HG03457 (cell line): ENCODE data around the gene ISCU.
"Not testable (repeated sequence)": the region's sequence is repeated elsewhere in the genome, so short reads cannot be mapped to it uniquely, and the experiment has no call there.

Source experiments
- ATAC-seq: cut with Tn5 transposase; IDR thresholded peaks from one replicate; pipeline ENCODE4 v1.9.1; 2021; ENCODE audit warnings: moderate number of reproducible peaks; ENCODE audit not compliant: unreplicated experiment

The ISCU gene

DNA sequence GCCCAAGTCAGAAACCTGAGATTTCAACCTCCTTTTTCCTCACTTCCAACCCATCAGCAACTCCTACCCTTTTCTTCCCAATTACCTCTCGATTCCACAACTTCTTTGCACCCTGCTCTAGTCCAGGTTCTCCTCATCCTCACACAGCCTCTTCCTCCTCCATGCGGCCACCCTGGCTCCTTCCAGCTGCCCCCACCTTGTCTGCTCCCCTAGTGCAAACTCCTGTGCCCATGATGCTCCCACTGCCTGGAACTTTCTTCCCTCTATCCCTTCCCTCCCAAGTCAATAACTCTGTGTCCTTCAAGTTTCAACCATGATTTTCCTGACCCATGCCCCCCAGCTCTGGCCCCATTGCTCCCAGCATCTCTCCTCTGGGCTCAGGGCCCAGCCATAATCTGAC is 54.0 kb downstream of the ISCU start:
- no peak for ATAC-seq

DNA sequence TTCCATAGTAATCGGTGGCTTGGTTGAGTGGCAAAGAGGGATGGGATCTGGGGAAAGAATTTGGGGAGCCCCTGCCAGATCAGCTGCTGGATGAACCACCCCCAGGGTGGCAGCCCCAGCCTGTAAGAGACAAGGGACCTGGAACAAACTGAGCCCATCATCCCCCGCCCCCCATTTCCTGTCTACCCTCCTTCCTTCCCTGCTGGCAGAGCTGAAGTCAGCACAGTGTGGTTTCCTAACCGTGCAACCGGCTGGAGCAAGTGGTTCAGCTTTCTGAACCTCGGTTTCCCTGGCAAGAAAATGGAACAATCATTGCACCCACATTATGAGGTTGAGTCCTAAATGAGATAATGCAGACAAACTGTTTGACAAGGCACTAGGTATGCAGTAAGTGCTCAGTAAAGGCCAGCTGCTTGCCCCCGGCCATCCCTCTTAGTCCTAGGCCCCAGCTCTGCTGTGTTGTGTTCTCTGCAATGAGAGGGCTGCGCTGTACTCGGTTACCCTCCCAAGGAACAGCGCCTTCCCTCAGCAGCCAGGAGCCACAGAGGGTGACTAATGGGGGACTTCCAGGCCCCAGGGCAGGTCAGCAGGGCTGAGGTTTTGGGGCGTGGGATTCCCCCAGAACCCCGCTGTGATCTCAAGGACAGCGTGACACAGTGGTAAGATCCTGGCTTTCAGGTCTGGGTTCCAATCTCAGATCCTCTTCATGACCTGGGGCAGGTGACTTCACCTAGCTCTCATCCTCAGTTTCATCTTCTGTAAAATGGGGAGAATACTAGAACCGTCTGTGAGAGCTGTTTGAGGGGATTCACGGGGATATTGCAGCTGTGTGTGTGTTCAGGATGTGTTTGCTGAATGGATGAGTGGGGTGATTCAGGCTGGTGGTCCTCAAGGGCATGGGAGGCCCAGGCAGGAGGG is 54.8 kb downstream of the ISCU start:
- peak; percentile 78 for ATAC-seq

DNA sequence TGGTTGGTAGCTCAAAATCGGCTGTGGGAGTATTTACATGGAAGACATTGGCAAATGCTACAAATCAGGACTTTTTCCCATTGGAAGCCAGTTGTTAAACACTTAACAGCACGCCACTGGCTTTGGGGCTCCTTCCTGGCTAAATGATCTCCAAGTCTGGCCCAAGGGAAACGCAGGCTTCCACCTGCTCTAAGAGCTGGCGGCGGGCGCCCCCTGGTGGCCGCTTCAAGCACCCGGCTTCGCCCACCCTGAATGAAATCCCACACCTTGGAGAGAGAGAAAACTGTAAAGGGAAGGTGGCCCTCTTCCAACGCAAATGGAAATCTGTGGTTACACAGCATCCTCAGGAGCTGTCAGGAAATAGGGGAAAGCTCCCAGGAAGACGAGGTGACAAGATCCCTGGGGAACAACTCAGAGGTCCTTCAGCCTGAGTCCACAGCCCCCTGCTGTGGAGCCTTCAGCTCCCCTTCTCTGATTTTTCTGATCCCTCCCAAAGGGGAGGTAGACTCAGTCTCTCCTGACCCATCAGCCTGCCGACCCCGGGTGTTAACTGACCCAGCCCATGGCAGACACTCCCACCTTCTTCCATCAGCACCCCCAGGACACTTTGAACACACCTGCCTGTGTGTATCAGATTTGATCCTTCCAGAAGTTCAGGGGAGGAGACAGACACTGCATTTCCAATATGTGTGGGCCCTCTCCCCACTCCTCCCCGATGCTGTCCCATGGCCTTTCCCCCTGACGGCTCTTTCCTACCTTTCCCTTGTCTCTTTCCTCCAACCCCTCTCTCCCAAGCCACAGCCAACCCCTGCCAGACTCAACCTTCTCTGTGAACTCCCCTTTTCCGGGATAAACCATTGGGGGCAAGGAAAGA is 55.9 kb downstream of the ISCU start:
- ATAC-seq, result no peak

DNA sequence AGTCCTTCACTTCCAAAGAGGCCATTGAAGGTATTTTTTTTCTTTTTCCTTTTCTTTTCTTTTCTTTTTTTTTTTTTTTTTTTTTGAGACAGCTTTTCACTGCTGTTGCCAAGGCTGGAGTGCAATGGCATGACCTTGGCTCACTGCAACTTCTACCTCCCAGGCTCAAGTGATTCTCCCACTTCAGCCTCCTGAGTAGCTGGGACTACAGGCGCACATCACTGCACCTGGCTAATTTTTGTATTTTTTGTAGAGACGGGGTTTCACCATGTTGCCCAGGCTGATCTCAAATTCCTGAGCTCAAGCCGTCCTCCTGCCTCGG is 56.5 kb downstream of the ISCU start:
- ATAC-seq, result not testable (repeated sequence)
